ENCODE data around the gene ZNF12.

The ZNF12 gene

GRCh38 chr7:6675807-6676405 lies 30.8 kb downstream of the ZNF12 start:
- TF ChIP-seq EP300 (IDR thresholded peaks at IDR 0.05; ENCODE audit: borderline replicate concordance) (no peak), MAX (IDR thresholded peaks at IDR 0.05) (no peak), USF1 (IDR thresholded peaks at IDR 0.05) (peak; percentile 18; the same call in 1 of the 2 replicates), TEAD4 (IDR thresholded peaks at IDR 0.05) (no peak), FOXM1 (IDR thresholded peaks at IDR 0.05; ENCODE audit: borderline replicate concordance, low read depth) (no peak), NFIC (IDR thresholded peaks at IDR 0.05) (no peak), CREB1 (IDR thresholded peaks at IDR 0.05; ENCODE audit: low read depth) (no peak), CEBPB (IDR thresholded peaks at IDR 0.05) (no peak), EGR1 (IDR thresholded peaks at IDR 0.05) (no peak), TCF12 (IDR thresholded peaks at IDR 0.05; ENCODE audit: low read depth) (peak; percentile 41; the same call in 1 of the 2 replicates), TAF1 (IDR thresholded peaks at IDR 0.05; ENCODE audit: low read depth) (no peak), YY1 (IDR thresholded peaks at IDR 0.05; ENCODE audit: low read depth) (no peak), ZBTB7A (IDR thresholded peaks at IDR 0.05; ENCODE audit: low read depth) (no peak), RAD21 (IDR thresholded peaks at IDR 0.05; ENCODE audit: low read depth) (no peak)
- TF ChIP-seq, protein P1, sequence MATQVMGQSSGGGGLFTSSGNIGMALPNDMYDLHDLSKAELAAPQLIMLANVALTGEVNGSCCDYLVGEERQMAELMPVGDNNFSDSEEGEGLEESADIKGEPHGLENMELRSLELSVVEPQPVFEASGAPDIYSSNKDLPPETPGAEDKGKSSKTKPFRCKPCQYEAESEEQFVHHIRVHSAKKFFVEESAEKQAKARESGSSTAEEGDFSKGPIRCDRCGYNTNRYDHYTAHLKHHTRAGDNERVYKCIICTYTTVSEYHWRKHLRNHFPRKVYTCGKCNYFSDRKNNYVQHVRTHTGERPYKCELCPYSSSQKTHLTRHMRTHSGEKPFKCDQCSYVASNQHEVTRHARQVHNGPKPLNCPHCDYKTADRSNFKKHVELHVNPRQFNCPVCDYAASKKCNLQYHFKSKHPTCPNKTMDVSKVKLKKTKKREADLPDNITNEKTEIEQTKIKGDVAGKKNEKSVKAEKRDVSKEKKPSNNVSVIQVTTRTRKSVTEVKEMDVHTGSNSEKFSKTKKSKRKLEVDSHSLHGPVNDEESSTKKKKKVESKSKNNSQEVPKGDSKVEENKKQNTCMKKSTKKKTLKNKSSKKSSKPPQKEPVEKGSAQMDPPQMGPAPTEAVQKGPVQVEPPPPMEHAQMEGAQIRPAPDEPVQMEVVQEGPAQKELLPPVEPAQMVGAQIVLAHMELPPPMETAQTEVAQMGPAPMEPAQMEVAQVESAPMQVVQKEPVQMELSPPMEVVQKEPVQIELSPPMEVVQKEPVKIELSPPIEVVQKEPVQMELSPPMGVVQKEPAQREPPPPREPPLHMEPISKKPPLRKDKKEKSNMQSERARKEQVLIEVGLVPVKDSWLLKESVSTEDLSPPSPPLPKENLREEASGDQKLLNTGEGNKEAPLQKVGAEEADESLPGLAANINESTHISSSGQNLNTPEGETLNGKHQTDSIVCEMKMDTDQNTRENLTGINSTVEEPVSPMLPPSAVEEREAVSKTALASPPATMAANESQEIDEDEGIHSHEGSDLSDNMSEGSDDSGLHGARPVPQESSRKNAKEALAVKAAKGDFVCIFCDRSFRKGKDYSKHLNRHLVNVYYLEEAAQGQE (IDR thresholded peaks at IDR 0.05; ENCODE audit: low read depth), result no peak

- no peak for TF ChIP-seq TEAD4 (IDR thresholded peaks at IDR 0.05)
- TF ChIP-seq EGR1 (IDR thresholded peaks at IDR 0.05), result no peak
- TF ChIP-seq FOXM1 (IDR thresholded peaks at IDR 0.05; ENCODE audit: borderline replicate concordance, low read depth), result no peak
- no peak for TF ChIP-seq ZBTB7A (IDR thresholded peaks at IDR 0.05; ENCODE audit: low read depth)
- no peak for TF ChIP-seq CREB1 (IDR thresholded peaks at IDR 0.05; ENCODE audit: low read depth)
- TF ChIP-seq MAX (IDR thresholded peaks at IDR 0.05), result no peak
- TF ChIP-seq EP300 (IDR thresholded peaks at IDR 0.05; ENCODE audit: borderline replicate concordance), result no peak
- no peak for TF ChIP-seq TAF1 (IDR thresholded peaks at IDR 0.05; ENCODE audit: low read depth)
- no peak for TF ChIP-seq RAD21 (IDR thresholded peaks at IDR 0.05; ENCODE audit: low read depth)
- TF ChIP-seq, protein P1 (IDR thresholded peaks at IDR 0.05; ENCODE audit: low read depth), result no peak
- TF ChIP-seq NFIC (IDR thresholded peaks at IDR 0.05), result no peak
- TF ChIP-seq CEBPB (IDR thresholded peaks at IDR 0.05), result no peak
- TF ChIP-seq YY1 (IDR thresholded peaks at IDR 0.05; ENCODE audit: low read depth), result no peak
- no peak for TF ChIP-seq TCF12 (IDR thresholded peaks at IDR 0.05; ENCODE audit: low read depth)
- TF ChIP-seq USF1 (IDR thresholded peaks at IDR 0.05), result no peak
Observed at GRCh38 chr7:6658618-6659345, 48.0 kb downstream of the ZNF12 start.

DNA sequence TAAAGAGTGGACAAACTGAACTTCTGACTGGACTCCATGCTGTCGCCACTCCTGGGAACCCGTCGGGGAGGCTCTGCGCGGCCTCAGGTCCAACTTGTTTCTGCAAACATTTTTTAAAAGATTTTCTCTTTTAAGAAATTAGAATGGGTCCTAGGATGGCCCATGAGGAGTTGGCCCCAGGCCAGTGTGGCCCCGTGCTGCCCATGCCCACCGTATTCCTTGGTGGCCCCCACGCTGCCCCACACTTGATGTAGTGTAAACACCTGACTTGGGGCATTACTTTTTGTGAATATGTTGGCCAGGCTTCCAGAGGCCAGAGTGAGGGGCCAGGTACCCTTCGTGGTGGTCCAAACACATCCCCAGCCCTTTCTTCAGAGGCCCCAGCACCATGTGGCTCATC lies 50.3 kb downstream of the ZNF12 start:
- no peak for TF ChIP-seq EGR1 (IDR thresholded peaks at IDR 0.05)
- TF ChIP-seq EP300 (IDR thresholded peaks at IDR 0.05; ENCODE audit: borderline replicate concordance), result no peak
- TF ChIP-seq, protein P1 (IDR thresholded peaks at IDR 0.05; ENCODE audit: low read depth), result no peak

Data from Ishikawa (cell line).